HepG2 (cell line): ENCODE measurements around the gene RAD51. TPM values are rescaled to one million over a fixed set of nuclear protein-coding genes. Genes with fewer than 3 reads are reported as not detected.

Source experiments
- CENPX ChIP-seq: sonication (generic); formaldehyde crosslinking; IDR thresholded peaks from 2 replicates; pipeline ENCODE4 v1.9.0; 2021; ENCODE audit warnings: mild to moderate bottlenecking, missing genetic modification reagents, moderate library complexity
- DMAP1 ChIP-seq: IDR thresholded peaks from 2 replicates; pipeline ENCODE4 v1.6.1; 2016
- FOXM1 ChIP-seq: sonication (generic); formaldehyde crosslinking; IDR thresholded peaks from 2 replicates; pipeline ENCODE4 v1.5.0; 2020; ENCODE audit warnings: missing genetic modification reagents
- GTF2F1 ChIP-seq: fragments of 150-350 bp; IDR thresholded peaks from 2 replicates; pipeline ENCODE4 v1.6.1; 2014; ENCODE audit warnings: low read length
- HINFP ChIP-seq: sonication (generic); formaldehyde crosslinking; IDR thresholded peaks from 2 replicates; pipeline ENCODE4 v1.4.0; 2020; ENCODE audit warnings: low read depth, mild to moderate bottlenecking, missing genetic modification reagents
- HOXA9 ChIP-seq: sonication (generic); formaldehyde crosslinking; IDR thresholded peaks from 2 replicates; pipeline ENCODE4 v1.8.1; 2022; ENCODE audit warnings: missing genetic modification reagents, mild to moderate bottlenecking, moderate library complexity, borderline replicate concordance
- NR3C1 ChIP-seq: sonication (generic); formaldehyde crosslinking; IDR thresholded peaks from 2 replicates; pipeline ENCODE4 v1.4.0; 2020; ENCODE audit warnings: missing genetic modification reagents
- POLR2G ChIP-seq: fragments of 200-400 bp; formaldehyde crosslinking; IDR thresholded peaks from 2 replicates; pipeline ENCODE4 v1.6.1; 2018; ENCODE audit warnings: mild to moderate bottlenecking, low read depth, low read length, moderate library complexity
- SMARCE1 ChIP-seq: fragments of 450-650 bp; IDR thresholded peaks from 2 replicates; pipeline ENCODE4 v1.6.1; 2017; ENCODE audit warnings: borderline replicate concordance
- SOX5 ChIP-seq: IDR thresholded peaks from 2 replicates; pipeline ENCODE4 v1.6.1; 2016; ENCODE audit warnings: borderline replicate concordance
- TBX2 ChIP-seq: sonication (generic); formaldehyde crosslinking; IDR thresholded peaks from 2 replicates; pipeline ENCODE4 v1.5.0; 2020; ENCODE audit warnings: missing genetic modification reagents, mild to moderate bottlenecking, borderline replicate concordance
- ZBTB3 ChIP-seq: sonication (generic); formaldehyde crosslinking; IDR thresholded peaks from 2 replicates; pipeline ENCODE4 v1.4.0; 2020; ENCODE audit warnings: low read depth, mild to moderate bottlenecking, moderate library complexity, missing genetic modification reagents, borderline replicate concordance
- ZBTB49 ChIP-seq: sonication (generic); formaldehyde crosslinking; IDR thresholded peaks from 2 replicates; pipeline ENCODE4 v1.4.0; 2020; ENCODE audit warnings: missing genetic modification reagents, borderline replicate concordance
- ZFP90 ChIP-seq: sonication (generic); formaldehyde crosslinking; IDR thresholded peaks from 2 replicates; pipeline ENCODE4 v1.8.0; 2022; ENCODE audit warnings: missing genetic modification reagents, mild to moderate bottlenecking, inconsistent platforms, borderline replicate concordance
- ZNF709 ChIP-seq: sonication (generic); formaldehyde crosslinking; IDR thresholded peaks from 2 replicates; pipeline ENCODE4 v1.5.0; 2020; ENCODE audit warnings: mild to moderate bottlenecking, missing genetic modification reagents
- polyA plus RNA-seq, 8 experiments: library from polyadenylated mRNA; depleted of rRNA in 3 of 8; stranded (reverse) in 7 of 8; unstranded in 1 of 8; fragments of >200 nt; fragmentation: Illumina TruSeq in 4 of 8; extraction: Trizol in 4 of 8; gene quantifications; 2 replicates each; pipeline versions ENCODE4 v1.2.1 to v1.2.3, GENCODE V29; 2011 to 2016; ENCODE audit warnings: low read depth in 4 of 8, missing spikeins in 1 of 8, mixed read lengths in 1 of 8; ENCODE audit not compliant: insufficient read depth in 1 of 8
- total RNA-seq, 5 experiments: library from RNA; depleted of rRNA; stranded (reverse); fragments of >200 nt; fragmentation: Illumina TruSeq; extraction: Trizol; gene quantifications; 2 replicates each; pipeline ENCODE4 v1.2.3, GENCODE V29; 2016; ENCODE audit warnings: low read depth in 1 of 5
- TF ChIP-seq, protein P1 (sequence below): sonication (generic); formaldehyde crosslinking; IDR thresholded peaks from 2 replicates; pipeline ENCODE4 v1.4.0; 2020; ENCODE audit warnings: missing genetic modification reagents
- TF ChIP-seq, protein P2 (sequence below): conservative IDR thresholded peaks from 2 replicates; pipeline ENCODE4 v1.6.1; 2018; ENCODE audit warnings: missing genetic modification reagents

Gene RAD51
- total and polyA plus RNA-seq, 2 of the 13 experiments (the other 11 are each of a cell fraction or from before 2014, with no cell fraction given): 8.5 to 12.8 TPM

DNA sequence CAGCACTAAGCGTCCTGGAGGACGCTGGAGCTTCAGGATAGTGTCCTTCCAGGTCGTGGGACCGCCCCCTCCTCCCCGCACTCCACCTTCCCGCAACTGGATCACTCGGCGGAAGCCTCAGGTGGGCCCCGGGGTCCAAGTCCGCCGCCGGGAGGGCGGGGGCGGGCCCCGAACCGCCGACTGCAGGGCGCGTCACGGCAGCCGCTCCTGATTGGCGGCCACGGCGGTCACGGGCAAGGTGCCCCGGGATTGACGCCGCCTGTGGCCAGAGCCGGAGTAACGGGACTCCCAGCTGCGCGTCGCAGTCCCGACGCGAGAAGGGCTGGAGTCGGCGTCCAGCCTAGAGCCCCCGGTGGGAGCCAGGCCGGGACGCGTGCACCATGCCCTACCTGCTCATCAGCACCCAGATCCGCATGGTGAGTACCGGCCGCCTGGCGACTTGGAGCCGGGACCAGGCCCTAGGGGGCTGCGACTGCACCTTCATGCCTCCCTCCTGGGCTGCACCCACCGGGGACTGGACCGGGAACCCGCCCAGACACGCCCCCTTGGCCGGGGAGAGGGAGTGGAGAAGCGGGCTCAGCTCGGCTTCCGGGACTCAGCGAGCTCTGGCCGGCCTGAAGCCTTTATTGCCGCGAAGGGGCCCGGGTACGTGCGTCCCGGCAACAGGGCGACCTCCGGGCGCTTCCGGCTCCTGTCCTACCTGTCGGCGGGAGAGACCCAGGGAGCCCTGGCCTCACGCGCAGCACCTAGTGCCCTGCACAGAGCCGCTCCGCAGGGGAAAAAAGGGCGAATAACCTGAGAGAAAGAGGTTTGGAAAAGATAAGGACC, 69.0 kb downstream of the RAD51 start, which contains the start of gene GCHFR (continued):
- TF ChIP-seq HINFP: peak; percentile 38; the same call in 1 of the 2 replicates
- no peak for TF ChIP-seq CENPX
- peak; percentile 17; the same call in 1 of the 2 replicates for TF ChIP-seq ZBTB49 (CRISPR knock-in tag)
- TF ChIP-seq, protein P1, sequence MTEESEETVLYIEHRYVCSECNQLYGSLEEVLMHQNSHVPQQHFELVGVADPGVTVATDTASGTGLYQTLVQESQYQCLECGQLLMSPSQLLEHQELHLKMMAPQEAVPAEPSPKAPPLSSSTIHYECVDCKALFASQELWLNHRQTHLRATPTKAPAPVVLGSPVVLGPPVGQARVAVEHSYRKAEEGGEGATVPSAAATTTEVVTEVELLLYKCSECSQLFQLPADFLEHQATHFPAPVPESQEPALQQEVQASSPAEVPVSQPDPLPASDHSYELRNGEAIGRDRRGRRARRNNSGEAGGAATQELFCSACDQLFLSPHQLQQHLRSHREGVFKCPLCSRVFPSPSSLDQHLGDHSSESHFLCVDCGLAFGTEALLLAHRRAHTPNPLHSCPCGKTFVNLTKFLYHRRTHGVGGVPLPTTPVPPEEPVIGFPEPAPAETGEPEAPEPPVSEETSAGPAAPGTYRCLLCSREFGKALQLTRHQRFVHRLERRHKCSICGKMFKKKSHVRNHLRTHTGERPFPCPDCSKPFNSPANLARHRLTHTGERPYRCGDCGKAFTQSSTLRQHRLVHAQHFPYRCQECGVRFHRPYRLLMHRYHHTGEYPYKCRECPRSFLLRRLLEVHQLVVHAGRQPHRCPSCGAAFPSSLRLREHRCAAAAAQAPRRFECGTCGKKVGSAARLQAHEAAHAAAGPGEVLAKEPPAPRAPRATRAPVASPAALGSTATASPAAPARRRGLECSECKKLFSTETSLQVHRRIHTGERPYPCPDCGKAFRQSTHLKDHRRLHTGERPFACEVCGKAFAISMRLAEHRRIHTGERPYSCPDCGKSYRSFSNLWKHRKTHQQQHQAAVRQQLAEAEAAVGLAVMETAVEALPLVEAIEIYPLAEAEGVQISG (CRISPR knock-in tag): no peak; the same call in 1 of the 2 replicates
- TF ChIP-seq, protein P2, sequence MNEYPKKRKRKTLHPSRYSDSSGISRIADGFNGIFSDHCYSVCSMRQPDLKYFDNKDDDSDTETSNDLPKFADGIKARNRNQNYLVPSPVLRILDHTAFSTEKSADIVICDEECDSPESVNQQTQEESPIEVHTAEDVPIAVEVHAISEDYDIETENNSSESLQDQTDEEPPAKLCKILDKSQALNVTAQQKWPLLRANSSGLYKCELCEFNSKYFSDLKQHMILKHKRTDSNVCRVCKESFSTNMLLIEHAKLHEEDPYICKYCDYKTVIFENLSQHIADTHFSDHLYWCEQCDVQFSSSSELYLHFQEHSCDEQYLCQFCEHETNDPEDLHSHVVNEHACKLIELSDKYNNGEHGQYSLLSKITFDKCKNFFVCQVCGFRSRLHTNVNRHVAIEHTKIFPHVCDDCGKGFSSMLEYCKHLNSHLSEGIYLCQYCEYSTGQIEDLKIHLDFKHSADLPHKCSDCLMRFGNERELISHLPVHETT (CRISPR knock-in tag): peak; percentile 92
- no peak for TF ChIP-seq GTF2F1
- no peak for TF ChIP-seq FOXM1
- TF ChIP-seq POLR2G: peak; percentile 81
- peak; percentile 48; the same call in 1 of the 2 replicates for TF ChIP-seq SOX5 (CRISPR knock-in tag)
- TF ChIP-seq HOXA9 (CRISPR knock-in tag): 0 out of 2 replicates have a peak, but pooled peaks have one; percentile 28
- peak; percentile 76; the same call in 1 of the 2 replicates for TF ChIP-seq ZNF709 (CRISPR knock-in tag)
- peak; percentile 56; the same call in 1 of the 2 replicates for TF ChIP-seq ZBTB3
- TF ChIP-seq NR3C1: no peak
- no peak for TF ChIP-seq SMARCE1
- TF ChIP-seq TBX2 (CRISPR knock-in tag): peak; percentile 81
- no peak; the same call in 1 of the 2 replicates for TF ChIP-seq ZFP90 (CRISPR knock-in tag)
- TF ChIP-seq DMAP1 (CRISPR knock-in tag): peak; percentile 67
